Liver (tissue), 9 donors: ENCODE measurements around the gene MTHFS. TPM values are rescaled to one million over a fixed set of nuclear protein-coding genes. Genes with fewer than 3 reads are reported as not detected.

Experiments
- DNase-seq: peaks from one replicate; pipeline ENCODE4 v3.0.0-alpha.2; 2017; ENCODE audit warnings: low spot score
- H3K27ac ChIP-seq, 2 donors: one replicate each; pipeline ENCODE4 v1.7.0; 2013; ENCODE audit warnings: inconsistent platforms in 2 of 2, low read length in 2 of 2, control low read depth in 1 of 2, low read depth in 1 of 2, mild to moderate bottlenecking in 1 of 2
- H3K27me3 ChIP-seq, 4 donors: one replicate each; pipeline versions ENCODE4 v1.6.1 to v1.7.0; 2013; ENCODE audit warnings: low read length in 3 of 4, inconsistent platforms in 1 of 4, mild to moderate bottlenecking in 1 of 4, moderate library complexity in 1 of 4; ENCODE audit not compliant: control insufficient read depth in 4 of 4, insufficient read depth in 4 of 4
- H3K36me3 ChIP-seq, 4 donors: one replicate each; pipeline versions ENCODE4 v1.6.1 to v1.7.0; 2013; ENCODE audit warnings: low read length in 3 of 4, mild to moderate bottlenecking in 3 of 4, low read depth in 1 of 4, moderate library complexity in 1 of 4; ENCODE audit not compliant: control insufficient read depth in 4 of 4, insufficient read depth in 3 of 4
- H3K4me1 ChIP-seq, 4 donors: one replicate each; pipeline versions ENCODE4 v1.6.1 to v1.7.0; 2013; ENCODE audit warnings: low read length in 3 of 4, mild to moderate bottlenecking in 3 of 4, moderate library complexity in 1 of 4; ENCODE audit not compliant: control insufficient read depth in 4 of 4, insufficient read depth in 4 of 4
- H3K4me3 ChIP-seq, 3 donors: one replicate each; pipeline versions ENCODE4 v1.6.1 to v1.7.0; 2013; ENCODE audit warnings: low read length in 3 of 3, control low read depth in 1 of 3, low read depth in 1 of 3, mild to moderate bottlenecking in 1 of 3
- H3K9ac ChIP-seq, 2 donors: one replicate each; pipeline ENCODE4 v1.7.0; 2013; ENCODE audit warnings: low read length in 2 of 2, mild to moderate bottlenecking in 2 of 2, moderate library complexity in 2 of 2, control low read depth in 1 of 2, low read depth in 1 of 2
- H3K9me3 ChIP-seq, 4 donors: one replicate each; pipeline versions ENCODE4 v1.6.1 to v1.7.0; 2013; ENCODE audit warnings: low read length in 3 of 4; ENCODE audit not compliant: control insufficient read depth in 4 of 4
- EGR1 ChIP-seq, 2 donors: IDR thresholded peaks; 2 replicates each; pipeline ENCODE4 v1.6.1; 2016 to 2018; ENCODE audit warnings: antibody characterized with exemption in 2 of 2, low read depth in 2 of 2
- FOXA1 ChIP-seq: IDR thresholded peaks from 2 replicates; pipeline ENCODE4 v1.6.1; 2016; ENCODE audit warnings: antibody characterized with exemption
- FOXA2 ChIP-seq: IDR thresholded peaks from 2 replicates; pipeline ENCODE4 v1.6.1; 2016; ENCODE audit warnings: antibody characterized with exemption
- GABPA ChIP-seq, 2 donors: IDR thresholded peaks in 1 of 2; conservative IDR thresholded peaks in 1 of 2; 2 replicates each; pipeline ENCODE4 v1.6.1; 2016; ENCODE audit warnings: antibody characterized with exemption in 2 of 2, mild to moderate bottlenecking in 1 of 2, moderate library complexity in 1 of 2
- HNF4A ChIP-seq, 2 donors: conservative IDR thresholded peaks; 2 replicates each; pipeline ENCODE4 v1.6.1; 2016; ENCODE audit warnings: antibody characterized with exemption in 2 of 2, mild to moderate bottlenecking in 2 of 2
- HNF4G ChIP-seq: IDR thresholded peaks from 2 replicates; pipeline ENCODE4 v1.6.1; 2016; ENCODE audit warnings: antibody characterized with exemption
- JUND ChIP-seq, 2 donors: IDR thresholded peaks; 2 replicates each; pipeline ENCODE4 v1.6.1; 2016; ENCODE audit warnings: antibody characterized with exemption in 2 of 2
- MAX ChIP-seq: IDR thresholded peaks from 2 replicates; pipeline ENCODE4 v1.6.1; 2016; ENCODE audit warnings: antibody characterized with exemption
- NR2F2 ChIP-seq: IDR thresholded peaks from 2 replicates; pipeline ENCODE4 v1.6.1; 2016; ENCODE audit warnings: antibody characterized with exemption
- RAD21 ChIP-seq, 2 donors: IDR thresholded peaks; 2 replicates each; pipeline ENCODE4 v1.6.1; 2016; ENCODE audit warnings: antibody characterized with exemption in 2 of 2, mild to moderate bottlenecking in 2 of 2
- REST ChIP-seq: IDR thresholded peaks from 2 replicates; pipeline ENCODE4 v1.6.1; 2016; ENCODE audit warnings: antibody characterized with exemption, mild to moderate bottlenecking
- SP1 ChIP-seq: IDR thresholded peaks from 2 replicates; pipeline ENCODE4 v1.6.1; 2018; ENCODE audit warnings: antibody characterized with exemption, mild to moderate bottlenecking
- TAF1 ChIP-seq: conservative IDR thresholded peaks from 2 replicates; pipeline ENCODE4 v1.6.1; 2016; ENCODE audit warnings: antibody characterized with exemption, mild to moderate bottlenecking
- WGBS: extraction: QIAGEN DNeasy Blood & Tissue Kit; methylation state at CpG from one replicate; pipeline ENCODE4 v1.1.7; 2013; 5-methylcytosine and 5-hydroxymethylcytosine counted together
- polyA plus RNA-seq, 2 donors: library from polyadenylated mRNA; stranded (reverse) in 1 of 2; unstranded in 1 of 2; fragments of 200-250 nt in 1 of 2; fragments of >200 nt in 1 of 2; fragmentation: Nextera tagmentation in 1 of 2; extraction: Ambion mirVana in 1 of 2; gene quantifications; one replicate each; pipeline versions ENCODE4 v1.2.1 to v1.2.3, GENCODE V29; 2013 to 2015
- total RNA-seq, 2 donors: library from RNA; depleted of rRNA; stranded (reverse); fragments of >200 nt; gene quantifications; one replicate each; pipeline ENCODE4 v1.2.3, GENCODE V29; 2014
- TF ChIP-seq, protein P1 (sequence below): IDR thresholded peaks from 2 replicates; pipeline ENCODE4 v1.6.1; 2016; ENCODE audit warnings: antibody characterized with exemption
- TF ChIP-seq, protein P2 (sequence below): fragments of 150-350 bp; IDR thresholded peaks from 2 replicates; pipeline ENCODE4 v1.5.1; 2017; ENCODE audit warnings: improper control_type of control experiment, low read depth, low read length; ENCODE audit not compliant: missing input control
- TF ChIP-seq, protein P3 (sequence below): IDR thresholded peaks from 2 replicates; pipeline ENCODE4 v1.6.1; 2016; ENCODE audit warnings: antibody characterized with exemption
- donor health status: healthy.
- donor health status: healthy.
- donor health status: healthy.
- donor health status: healthy.
- donor health status: healthy.

Gene MTHFS
- total and polyA plus RNA-seq, 4 donors: 40.9 to 338 (median 157) TPM

DNA sequence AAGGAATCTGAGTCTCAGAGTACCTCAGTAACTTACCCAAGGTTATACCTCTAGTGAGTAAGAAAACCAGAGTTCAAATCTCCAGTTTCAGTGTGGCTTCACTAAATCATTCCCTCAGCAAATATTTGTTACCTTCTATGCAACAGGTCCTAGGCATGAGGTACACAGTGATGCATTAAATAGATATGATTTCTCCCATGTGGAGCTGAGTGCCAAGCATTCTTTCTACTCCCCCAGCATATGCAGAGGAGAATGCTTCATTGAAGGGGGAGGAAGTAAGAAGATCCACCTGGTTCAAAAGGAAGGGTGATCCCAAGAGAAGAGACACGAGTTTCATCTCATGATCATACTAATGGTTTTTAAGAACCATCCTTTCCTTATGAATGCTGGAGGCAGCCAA lies 6.8 kb upstream of the MTHFS start (continued):
- TF ChIP-seq FOXA1 (no peak), RAD21 (IDR thresholded peaks at IDR 0.05) (no peak)

- Histone ChIP-seq H3K9ac (no peak overlapping the region), H3K27ac (no peak overlapping the region), H3K4me3 (no peak overlapping the region), H3K27me3 (no peaks in the 10 kb centered on the region), H3K4me1 (peaks cover 3 to 10% (median 4%) of the 10 kb centered on the region in 4 donors), H3K9me3 (no peaks in the 10 kb centered on the region), H3K36me3 (peaks cover 0 to 2% (median 0%) of the 10 kb centered on the region in 4 donors)
- DNase-seq: no peak
- WGBS: 91% methylated on average over 2 of the region's 2 CpGs
- TF ChIP-seq FOXA1 (no peak), REST (no peak), RAD21 (IDR thresholded peaks at IDR 0.05) (no peak), HNF4A (conservative IDR thresholded peaks at IDR 0.05) (no peak), TAF1 (no peak), HNF4G (no peak), MAX (no peak), GABPA (IDR thresholded peaks at IDR 0.05 in 1 of 2, conservative IDR thresholded peaks at IDR 0.05 in 1 of 2) (no peak), SP1 (no peak), NR2F2 (no peak), JUND (IDR thresholded peaks at IDR 0.05) (no peak), FOXA2 (no peak), EGR1 (IDR thresholded peaks at IDR 0.05; ENCODE audit: low read depth in 2 of 2) (no peak)
- TF ChIP-seq, protein P1, sequence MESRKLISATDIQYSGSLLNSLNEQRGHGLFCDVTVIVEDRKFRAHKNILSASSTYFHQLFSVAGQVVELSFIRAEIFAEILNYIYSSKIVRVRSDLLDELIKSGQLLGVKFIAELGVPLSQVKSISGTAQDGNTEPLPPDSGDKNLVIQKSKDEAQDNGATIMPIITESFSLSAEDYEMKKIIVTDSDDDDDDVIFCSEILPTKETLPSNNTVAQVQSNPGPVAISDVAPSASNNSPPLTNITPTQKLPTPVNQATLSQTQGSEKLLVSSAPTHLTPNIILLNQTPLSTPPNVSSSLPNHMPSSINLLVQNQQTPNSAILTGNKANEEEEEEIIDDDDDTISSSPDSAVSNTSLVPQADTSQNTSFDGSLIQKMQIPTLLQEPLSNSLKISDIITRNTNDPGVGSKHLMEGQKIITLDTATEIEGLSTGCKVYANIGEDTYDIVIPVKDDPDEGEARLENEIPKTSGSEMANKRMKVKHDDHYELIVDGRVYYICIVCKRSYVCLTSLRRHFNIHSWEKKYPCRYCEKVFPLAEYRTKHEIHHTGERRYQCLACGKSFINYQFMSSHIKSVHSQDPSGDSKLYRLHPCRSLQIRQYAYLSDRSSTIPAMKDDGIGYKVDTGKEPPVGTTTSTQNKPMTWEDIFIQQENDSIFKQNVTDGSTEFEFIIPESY: no peak
- TF ChIP-seq, protein P2, sequence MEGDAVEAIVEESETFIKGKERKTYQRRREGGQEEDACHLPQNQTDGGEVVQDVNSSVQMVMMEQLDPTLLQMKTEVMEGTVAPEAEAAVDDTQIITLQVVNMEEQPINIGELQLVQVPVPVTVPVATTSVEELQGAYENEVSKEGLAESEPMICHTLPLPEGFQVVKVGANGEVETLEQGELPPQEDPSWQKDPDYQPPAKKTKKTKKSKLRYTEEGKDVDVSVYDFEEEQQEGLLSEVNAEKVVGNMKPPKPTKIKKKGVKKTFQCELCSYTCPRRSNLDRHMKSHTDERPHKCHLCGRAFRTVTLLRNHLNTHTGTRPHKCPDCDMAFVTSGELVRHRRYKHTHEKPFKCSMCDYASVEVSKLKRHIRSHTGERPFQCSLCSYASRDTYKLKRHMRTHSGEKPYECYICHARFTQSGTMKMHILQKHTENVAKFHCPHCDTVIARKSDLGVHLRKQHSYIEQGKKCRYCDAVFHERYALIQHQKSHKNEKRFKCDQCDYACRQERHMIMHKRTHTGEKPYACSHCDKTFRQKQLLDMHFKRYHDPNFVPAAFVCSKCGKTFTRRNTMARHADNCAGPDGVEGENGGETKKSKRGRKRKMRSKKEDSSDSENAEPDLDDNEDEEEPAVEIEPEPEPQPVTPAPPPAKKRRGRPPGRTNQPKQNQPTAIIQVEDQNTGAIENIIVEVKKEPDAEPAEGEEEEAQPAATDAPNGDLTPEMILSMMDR: no peak
- TF ChIP-seq, protein P3, sequence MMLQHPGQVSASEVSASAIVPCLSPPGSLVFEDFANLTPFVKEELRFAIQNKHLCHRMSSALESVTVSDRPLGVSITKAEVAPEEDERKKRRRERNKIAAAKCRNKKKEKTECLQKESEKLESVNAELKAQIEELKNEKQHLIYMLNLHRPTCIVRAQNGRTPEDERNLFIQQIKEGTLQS: no peak
Observed at GRCh38 chr15:79903144-79903543, 6.3 kb upstream of the MTHFS start.
